HG03342 (cell line): Measurements from ENCODE around the gene GALNT17.

Experiments
- ATAC-seq: cut with Tn5 transposase; IDR thresholded peaks from one replicate; pipeline ENCODE4 v1.9.1; 2021; ENCODE audit warnings: mild to moderate bottlenecking, moderate library complexity; ENCODE audit not compliant: unreplicated experiment

GALNT17 gene

GRCh38 chr7:71329030-71329660, 197.2 kb downstream of the GALNT17 start:
- no peak for ATAC-seq

GRCh38 chr7:71332207-71332606, 200.3 kb downstream of the GALNT17 start:
- no peak for ATAC-seq

GRCh38 chr7:71334541-71334940, 202.6 kb downstream of the GALNT17 start:
- no peak for ATAC-seq

- no peak for ATAC-seq
These were observed 206.9 kb downstream of the GALNT17 start for GRCh38 chr7:71338866-71339265.

- ATAC-seq: no peak
These were observed 208.0 kb downstream of the GALNT17 start for GRCh38 chr7:71339924-71340323.

- ATAC-seq: no peak
These were observed 210.3 kb downstream of the GALNT17 start for GRCh38 chr7:71342202-71342601.

GRCh38 chr7:71343039-71343438, 211.1 kb downstream of the GALNT17 start:
- no peak for ATAC-seq

- no peak for ATAC-seq
These were observed 211.9 kb downstream of the GALNT17 start for GRCh38 chr7:71343892-71344291.

GRCh38 chr7:71345117-71345884, 213.4 kb downstream of the GALNT17 start:
- no peak for ATAC-seq

GRCh38 chr7:71348821-71349681, 217.1 kb downstream of the GALNT17 start:
- no peak for ATAC-seq

GRCh38 chr7:71349682-71350481, 217.9 kb downstream of the GALNT17 start:
- no peak for ATAC-seq

- no peak for ATAC-seq
These were observed 218.7 kb downstream of the GALNT17 start for GRCh38 chr7:71350680-71351079.

- no peak for ATAC-seq
These were observed 222.8 kb downstream of the GALNT17 start for GRCh38 chr7:71354716-71355115.

- ATAC-seq: no peak
These were observed 229.6 kb downstream of the GALNT17 start for GRCh38 chr7:71361451-71362032.

GRCh38 chr7:71362240-71362639, 230.3 kb downstream of the GALNT17 start:
- no peak for ATAC-seq

GRCh38 chr7:71363223-71363622, 231.3 kb downstream of the GALNT17 start:
- ATAC-seq: no peak

GRCh38 chr7:71363627-71364026, 231.7 kb downstream of the GALNT17 start:
- ATAC-seq: no peak

- ATAC-seq: no peak
These were observed 232.6 kb downstream of the GALNT17 start for GRCh38 chr7:71364551-71364950.

- no peak for ATAC-seq
These were observed 241.0 kb downstream of the GALNT17 start for GRCh38 chr7:71372991-71373390.

- no peak for ATAC-seq
These were observed 245.1 kb downstream of the GALNT17 start for GRCh38 chr7:71377062-71377461.
